IMR-90 (cell line): ENCODE data around the gene CCDC170. TPM values are rescaled to one million over a fixed set of nuclear protein-coding genes. Genes with fewer than 3 reads are reported as not detected.

Experiments used
- ATAC-seq: fragments of 200-7000 bp; cut with Tn5 transposase; 2 replicates; pipeline ENCODE4 v1.9.1; 2020; ENCODE audit warnings: low read depth, mild to moderate bottlenecking, moderate library complexity
- BruUV-seq: library from RNA; stranded (reverse); fragments of 400-500 nt; replicated peaks from 2 replicates; lab custom pipeline; 2021; lab: Mats Ljungman, UMichigan
- CTCF ChIA-PET: fragments of 300-600 bp; formaldehyde crosslinking; extraction: SDS; loops from one replicate; lab custom pipeline; 2021; ENCODE audit warnings: antibody characterized with exemption; lab: Yijun Ruan, JAX
- POLR2A ChIA-PET: fragments of 300-600 bp; sonication (Branson Sonifier 250); formaldehyde crosslinking; loops from one replicate; lab custom pipeline; 2022; ENCODE audit warnings: antibody characterized with exemption; ENCODE audit not compliant: unreplicated experiment; lab: Charles Lee
- DNase-seq: peaks from one replicate; pipeline ENCODE4 v3.0.0; 2013
- H2AFZ ChIP-seq: replicated peaks from 2 replicates; pipeline ENCODE3; 2013; ENCODE audit warnings: low read length, mild to moderate bottlenecking; ENCODE audit not compliant: poor library complexity
- H2AK5ac ChIP-seq: 2 replicates; pipeline ENCODE4 v1.6.1; 2013; ENCODE audit warnings: low read depth, low read length, inconsistent platforms
- H2AK9ac ChIP-seq: replicated peaks from 2 replicates; pipeline ENCODE3; 2013; ENCODE audit warnings: mild to moderate bottlenecking, low read depth, low read length, moderate library complexity; ENCODE audit not compliant: poor library complexity
- H2BK120ac ChIP-seq: 2 replicates; pipeline ENCODE4 v1.6.1; 2013; ENCODE audit warnings: low read depth, low read length, inconsistent platforms
- H2BK15ac ChIP-seq: 3 replicates; pipeline ENCODE4 v1.6.1; 2013; ENCODE audit warnings: low read depth, low read length, inconsistent platforms
- H2BK20ac ChIP-seq: 2 replicates; pipeline ENCODE4 v1.6.1; 2013; ENCODE audit warnings: low read depth, mild to moderate bottlenecking, inconsistent platforms, low read length, moderate library complexity
- H2BK5ac ChIP-seq: 2 replicates; pipeline ENCODE4 v1.6.1; 2013; ENCODE audit warnings: mild to moderate bottlenecking, low read depth, low read length, inconsistent platforms; ENCODE audit not compliant: poor library complexity, severe bottlenecking
- H3K14ac ChIP-seq: replicated peaks from 2 replicates; pipeline ENCODE4 v1.6.1; 2013; ENCODE audit warnings: low read depth, low read length, inconsistent platforms
- H3K18ac ChIP-seq: 2 replicates; pipeline ENCODE4 v1.6.1; 2013; ENCODE audit warnings: low read depth, low read length, control low read depth
- H3K23ac ChIP-seq: 2 replicates; pipeline ENCODE4 v1.6.1; 2013; ENCODE audit warnings: low read depth, low read length, inconsistent platforms
- H3K27ac ChIP-seq: 2 replicates; pipeline ENCODE4 v1.5.1; 2013; ENCODE audit warnings: mild to moderate bottlenecking, control low read depth, low read length; ENCODE audit not compliant: insufficient read depth
- H3K27me3 ChIP-seq: 2 replicates; pipeline ENCODE4 v1.6.1; 2013; ENCODE audit warnings: low read length; ENCODE audit not compliant: control insufficient read depth, insufficient read depth
- H3K36me3 ChIP-seq: 2 replicates; pipeline ENCODE4 v1.6.1; 2013; ENCODE audit warnings: low read length, mixed read lengths; ENCODE audit not compliant: control insufficient read depth, insufficient read depth
- H3K4ac ChIP-seq: 2 replicates; pipeline ENCODE4 v1.6.1; 2013; ENCODE audit warnings: low read depth, low read length, inconsistent platforms
- H3K4me1 ChIP-seq: 2 replicates; pipeline ENCODE4 v1.6.1; 2013; ENCODE audit warnings: low read length, mixed read lengths; ENCODE audit not compliant: control insufficient read depth, insufficient read depth
- H3K4me2 ChIP-seq: 2 replicates; pipeline ENCODE4 v1.6.1; 2013; ENCODE audit warnings: low read depth, mild to moderate bottlenecking, control low read depth, low read length, moderate library complexity
- H3K4me3 ChIP-seq: 2 replicates; pipeline ENCODE4 v1.5.1; 2013; ENCODE audit warnings: low read depth, mild to moderate bottlenecking, control low read depth, low read length, moderate library complexity; ENCODE audit not compliant: insufficient read depth
- H3K56ac ChIP-seq: 2 replicates; pipeline ENCODE4 v1.6.1; 2013; ENCODE audit warnings: low read length, inconsistent platforms; ENCODE audit not compliant: insufficient read depth; ENCODE audit errors: extremely low read depth
- H3K79me1 ChIP-seq, 2 experiments: 2 replicates each; pipeline ENCODE4 v1.6.1; 2013; ENCODE audit warnings: low read length in 2 of 2, inconsistent platforms in 1 of 2, low read depth in 1 of 2
- H3K9ac ChIP-seq: 2 replicates; pipeline ENCODE4 v1.6.1; 2013; ENCODE audit warnings: low read depth, low read length, control low read depth
- H3K9me1 ChIP-seq: 2 replicates; pipeline ENCODE4 v1.6.1; 2013; ENCODE audit warnings: low read length, inconsistent platforms; ENCODE audit not compliant: insufficient read depth
- H3K9me3 ChIP-seq: 2 replicates; pipeline ENCODE4 v1.6.1; 2013; ENCODE audit warnings: low read length; ENCODE audit not compliant: control insufficient read depth, insufficient read depth
- H4K20me1 ChIP-seq: 2 replicates; pipeline ENCODE4 v1.6.1; 2013; ENCODE audit warnings: low read length, inconsistent platforms; ENCODE audit not compliant: insufficient read depth
- H4K5ac ChIP-seq: 2 replicates; pipeline ENCODE4 v1.6.1; 2013; ENCODE audit warnings: mild to moderate bottlenecking, low read depth, low read length, control low read depth
- H4K8ac ChIP-seq, 2 experiments: 2 replicates each; pipeline ENCODE4 v1.6.1; 2013; ENCODE audit warnings: low read depth in 2 of 2, low read length in 2 of 2, control low read depth in 1 of 2, inconsistent platforms in 1 of 2
- H4K91ac ChIP-seq: 2 replicates; pipeline ENCODE4 v1.6.1; 2013; ENCODE audit warnings: low read depth, low read length, inconsistent platforms; ENCODE audit not compliant: insufficient read depth
- CHD1 ChIP-seq: IDR thresholded peaks from 2 replicates; pipeline ENCODE4 v1.6.1; 2012; ENCODE audit warnings: low read depth, low read length, improper control_type of control experiment
- MAZ ChIP-seq: IDR thresholded peaks from 2 replicates; pipeline ENCODE4 v1.6.1; 2012; ENCODE audit warnings: low read depth, mild to moderate bottlenecking, low read length, improper control_type of control experiment, moderate library complexity, borderline replicate concordance
- MXI1 ChIP-seq: IDR thresholded peaks from 2 replicates; pipeline ENCODE4 v1.6.1; 2012; ENCODE audit warnings: low read depth, mild to moderate bottlenecking, low read length, moderate library complexity, borderline replicate concordance
- NFE2L2 ChIP-seq: fragments of 150-350 bp; IDR thresholded peaks from 2 replicates; pipeline ENCODE4 v1.6.1; 2016; ENCODE audit warnings: low read depth, mild to moderate bottlenecking, low read length
- POLR2A ChIP-seq: IDR thresholded peaks from 2 replicates; pipeline ENCODE4 v1.6.1; 2012; ENCODE audit warnings: mild to moderate bottlenecking, low read depth, low read length
- SMC3 ChIP-seq: fragments of 150-350 bp; IDR thresholded peaks from 2 replicates; pipeline ENCODE4 v1.6.1; 2016; ENCODE audit warnings: low read depth, mild to moderate bottlenecking, antibody characterized with exemption, low read length, moderate library complexity
- WGBS, 2 experiments: methylation state at CpG; one replicate each; pipeline versions ENCODE4 v1.1.5 to v1.1.7; 2013; ENCODE audit warnings: missing lambda C conversion rate in 2 of 2; ENCODE audit not compliant: insufficient read length in 1 of 2; ENCODE audit errors: extremely low coverage in 2 of 2; 5-methylcytosine and 5-hydroxymethylcytosine counted together
- dilution Hi-C: fragments of 300-500 bp; cut with HindIII; formaldehyde crosslinking; loops from one replicate; pipeline ENCODE4 v1.14.3; 2018; ENCODE audit warnings: low sequenced_read_pairs; ENCODE audit not compliant: unreplicated experiment
- in situ Hi-C: fragments of 300-500 bp; cut with MboI; formaldehyde crosslinking; loops from 3 replicates; pipeline ENCODE4 v1.14.3; 2019; ENCODE audit warnings: low sequenced_read_pairs, inconsistent platforms, mixed read lengths
- intact Hi-C: fragments of 100-400 bp; cut with micrococcal nuclease; formaldehyde crosslinking; loops from 2 replicates; pipeline ENCODE4 v1.10.0; 2022
- polyA plus RNA-seq, 3 experiments: library from polyadenylated mRNA; depleted of rRNA; stranded (reverse); fragments of >200 nt; gene quantifications; 2 replicates each; pipeline ENCODE4 v1.2.3, GENCODE V29; 2012; ENCODE audit warnings: low replicate concordance in 1 of 3
- total RNA-seq: library from RNA; depleted of rRNA; stranded (reverse); fragments of >200 nt; gene quantifications from 2 replicates; pipeline ENCODE4 v1.2.3, GENCODE V29; 2012
- TF ChIP-seq, protein P1 (sequence below): fragments of 150-350 bp; IDR thresholded peaks from 2 replicates; pipeline ENCODE4 v1.6.1; 2016; ENCODE audit warnings: low read depth, mild to moderate bottlenecking, low read length, moderate library complexity, borderline replicate concordance
- TF ChIP-seq, protein P2 (sequence below): fragments of 150-350 bp; IDR thresholded peaks from 2 replicates; pipeline ENCODE4 v1.6.1; 2017; ENCODE audit warnings: mild to moderate bottlenecking, antibody characterized with exemption, low read length, low read depth

The CCDC170 gene
- total and polyA plus RNA-seq, 2 of the 4 experiments (the other 2 are of a cell fraction) = 0.12 to 0.54 TPM

DNA sequence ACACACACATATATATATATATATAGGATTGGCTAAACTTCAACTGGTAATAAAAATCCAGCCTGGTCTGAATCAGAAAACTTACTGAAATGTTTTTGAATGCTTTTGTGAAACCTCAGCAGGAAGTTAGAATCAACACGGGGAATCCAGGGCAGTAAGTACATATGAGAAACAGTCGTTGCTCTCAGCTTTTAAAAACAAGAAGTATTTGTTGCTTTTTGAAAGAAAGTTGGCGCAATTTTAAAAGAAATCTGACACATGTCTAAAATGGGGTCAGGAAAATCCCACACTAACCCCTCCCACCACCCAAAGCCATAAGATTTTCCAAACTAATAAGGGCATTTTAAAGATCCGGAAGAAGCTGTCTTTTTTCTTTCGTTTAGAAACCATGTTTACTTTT, 11.5 kb upstream of the CCDC170 start:
- intact Hi-C loops (no loop called here), in situ Hi-C loops (no loop called here), dilution Hi-C loops (no loop called here)
- H2AK5ac ChIP-seq = no peak overlapping the region
- H4K20me1 ChIP-seq = no peaks in the 10 kb centered on the region
- H3K4me3 ChIP-seq = peak overlapping the region; percentile 15; the same call in 1 of the 2 replicates
- H3K14ac ChIP-seq = no peak overlapping the region; the same call in 1 of the 2 replicates
- H2BK15ac ChIP-seq = no peak overlapping the region
- H3K4ac ChIP-seq = peak overlapping the region; percentile 65; the same call in 1 of the 2 replicates
- DNase-seq = peak; percentile 52
- 0 out of 2 replicates have a peak overlapping the region, but pooled peaks have one; percentile 3 for H3K27ac ChIP-seq
- H2AK9ac ChIP-seq = no peak overlapping the region
- H4K91ac ChIP-seq = no peak overlapping the region; the same call in 1 of the 2 replicates
- no CpG with 5 or more reads among the region's 5 CpGs for WGBS, 2 experiments
- no peak overlapping the region for H2AFZ ChIP-seq
- ATAC-seq = peak; percentile 54
- TF ChIP-seq, protein P1, sequence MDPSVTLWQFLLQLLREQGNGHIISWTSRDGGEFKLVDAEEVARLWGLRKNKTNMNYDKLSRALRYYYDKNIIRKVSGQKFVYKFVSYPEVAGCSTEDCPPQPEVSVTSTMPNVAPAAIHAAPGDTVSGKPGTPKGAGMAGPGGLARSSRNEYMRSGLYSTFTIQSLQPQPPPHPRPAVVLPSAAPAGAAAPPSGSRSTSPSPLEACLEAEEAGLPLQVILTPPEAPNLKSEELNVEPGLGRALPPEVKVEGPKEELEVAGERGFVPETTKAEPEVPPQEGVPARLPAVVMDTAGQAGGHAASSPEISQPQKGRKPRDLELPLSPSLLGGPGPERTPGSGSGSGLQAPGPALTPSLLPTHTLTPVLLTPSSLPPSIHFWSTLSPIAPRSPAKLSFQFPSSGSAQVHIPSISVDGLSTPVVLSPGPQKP = no peak
- TF ChIP-seq CHD1 (no peak), NFE2L2 (no peak), MXI1 (no peak), POLR2A (no peak), SMC3 (no peak), MAZ (no peak)
- TF ChIP-seq, protein P2, sequence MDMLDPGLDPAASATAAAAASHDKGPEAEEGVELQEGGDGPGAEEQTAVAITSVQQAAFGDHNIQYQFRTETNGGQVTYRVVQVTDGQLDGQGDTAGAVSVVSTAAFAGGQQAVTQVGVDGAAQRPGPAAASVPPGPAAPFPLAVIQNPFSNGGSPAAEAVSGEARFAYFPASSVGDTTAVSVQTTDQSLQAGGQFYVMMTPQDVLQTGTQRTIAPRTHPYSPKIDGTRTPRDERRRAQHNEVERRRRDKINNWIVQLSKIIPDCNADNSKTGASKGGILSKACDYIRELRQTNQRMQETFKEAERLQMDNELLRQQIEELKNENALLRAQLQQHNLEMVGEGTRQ = no peak
- peak overlapping the region; percentile 85; the same call in 1 of the 2 replicates for H3K4me2 ChIP-seq
- peak overlapping the region; percentile 76 for H2BK20ac ChIP-seq
- H3K9me1 ChIP-seq = 0 out of 2 replicates have a peak, but pooled peaks cover 3% of the 10 kb centered on the region
- no peak overlapping the region; the same call in 1 of the 2 replicates for H3K56ac ChIP-seq
- H3K9ac ChIP-seq = peak overlapping the region; percentile 66; the same call in 1 of the 2 replicates
- H2BK5ac ChIP-seq = peak overlapping the region; percentile 86
- H3K79me1 ChIP-seq = no peaks in the 10 kb centered on the region
- H3K18ac ChIP-seq = peak overlapping the region; percentile 57; the same call in 1 of the 2 replicates
- ChIA-PET POLR2A (no interaction called here), CTCF (interaction anchor here (1.7 kb wide), 1 partner anchor 42 kb away, joined by 3 read pairs; no protein-coding TSS in a partner anchor)
- H3K36me3 ChIP-seq = no peaks in the 10 kb centered on the region
- peaks cover 6% of the 10 kb centered on the region; the same call in 1 of the 2 replicates for H3K4me1 ChIP-seq
- H4K8ac ChIP-seq = peak overlapping the region; percentile 37 to 92; a peak in 3 of 4 replicates
- BruUV-seq = no TSS peak
- H3K27me3 ChIP-seq = no peaks in the 10 kb centered on the region
- peak overlapping the region; percentile 72; the same call in 1 of the 2 replicates for H4K5ac ChIP-seq
- H2BK120ac ChIP-seq = peak overlapping the region; percentile 71; the same call in 1 of the 2 replicates
- H3K9me3 ChIP-seq = no peaks in the 10 kb centered on the region
- H3K23ac ChIP-seq = no peak overlapping the region
